ENCODE measurements around the gene TMEM135.

The TMEM135 gene

DNA sequence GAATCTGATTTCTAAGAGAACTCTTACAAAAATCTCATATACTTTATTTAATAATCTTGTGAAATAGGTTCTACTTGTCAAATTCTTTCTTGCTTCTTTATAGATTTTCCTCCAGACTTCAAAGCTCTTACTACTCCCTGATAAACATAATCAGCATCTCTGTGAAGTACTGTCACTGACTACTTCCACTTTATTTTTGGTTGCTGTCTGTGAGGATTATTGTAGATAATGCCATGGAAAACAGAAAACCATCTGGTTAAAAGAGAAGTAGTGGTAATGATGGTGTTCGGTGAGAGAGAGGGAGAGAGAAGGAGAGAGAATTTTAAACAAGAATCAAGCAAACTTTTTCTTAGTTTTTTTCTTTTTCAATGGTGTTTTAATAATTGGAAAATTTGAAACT lies 152.3 kb downstream of the TMEM135 start:
- DNase-seq (ENCODE audit: low read depth, low spot score) = no peak

DNA sequence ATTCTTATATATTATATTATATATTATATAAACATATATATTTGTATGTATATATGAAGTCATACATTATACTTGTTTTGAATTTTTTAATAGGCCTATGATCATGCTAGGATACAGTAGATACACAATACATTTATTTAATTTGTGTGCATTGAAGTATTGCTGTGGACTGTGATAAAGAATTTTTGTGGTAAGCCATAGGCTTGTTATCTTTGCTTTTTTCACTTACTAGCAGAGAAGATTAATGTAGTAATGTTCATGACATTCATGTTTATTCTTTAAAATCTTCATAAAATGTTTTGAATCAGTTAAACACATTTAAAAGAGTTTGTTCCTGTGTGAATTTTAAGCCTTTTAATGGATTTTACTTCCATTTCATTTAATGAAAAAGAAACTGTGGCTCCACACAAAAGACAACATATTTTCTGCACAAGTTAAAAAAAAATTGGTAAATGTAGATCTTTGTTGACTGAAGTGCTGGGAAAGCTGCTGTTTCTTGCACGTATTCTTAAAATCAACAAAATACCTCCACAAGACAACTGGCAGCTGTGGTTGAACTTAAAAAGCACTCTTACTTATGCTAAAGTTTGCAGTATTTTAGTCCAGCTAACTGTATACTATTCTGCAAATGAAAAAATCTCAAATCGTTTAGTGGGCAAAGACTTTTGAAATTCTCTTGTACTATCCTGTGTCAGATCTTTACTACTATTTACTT lies 156.2 kb downstream of the TMEM135 start:
- DNase-seq (ENCODE audit: low read depth, low spot score) = no peak

DNA sequence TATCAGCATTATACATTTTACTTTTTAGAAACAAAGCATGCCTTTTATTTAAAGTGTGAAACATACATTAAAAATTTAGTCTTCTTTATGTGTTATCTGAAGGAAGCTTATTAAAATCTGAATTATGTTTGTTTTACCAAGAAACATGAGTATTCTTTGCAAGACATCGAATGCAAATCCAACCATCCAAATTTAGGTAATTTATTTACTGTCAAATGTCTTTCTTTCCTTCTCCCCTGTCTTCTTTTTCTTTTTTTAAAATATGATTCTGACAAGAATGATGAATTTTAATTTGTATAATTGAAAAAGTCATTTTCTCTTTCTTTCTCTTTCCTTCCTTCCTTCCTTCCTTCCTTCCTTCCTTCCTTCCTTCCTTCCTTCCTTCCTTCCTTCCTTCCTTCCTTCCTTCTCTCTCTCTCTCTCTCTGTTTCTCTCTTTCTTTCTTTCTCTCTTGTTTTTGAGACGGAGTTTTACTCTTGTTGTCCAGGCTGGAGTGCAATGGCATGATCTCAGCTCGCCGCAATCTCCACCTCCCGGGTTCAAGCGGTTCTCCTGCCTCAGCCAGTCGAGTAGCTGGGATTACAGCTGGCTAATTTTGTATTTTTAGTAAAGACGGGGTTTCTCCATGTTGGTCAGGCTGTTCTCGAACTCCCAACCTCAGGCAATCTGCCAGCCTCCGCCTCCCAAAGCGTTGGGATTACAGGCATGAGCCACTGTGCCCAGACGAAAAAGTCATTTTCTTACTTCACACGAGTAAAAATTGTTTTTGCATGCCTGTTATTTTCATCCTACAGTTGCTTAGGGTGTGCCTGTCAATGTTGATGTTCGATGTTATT lies 157.5 kb downstream of the TMEM135 start:
- DNase-seq (ENCODE audit: low read depth, low spot score) = no peak

DNA sequence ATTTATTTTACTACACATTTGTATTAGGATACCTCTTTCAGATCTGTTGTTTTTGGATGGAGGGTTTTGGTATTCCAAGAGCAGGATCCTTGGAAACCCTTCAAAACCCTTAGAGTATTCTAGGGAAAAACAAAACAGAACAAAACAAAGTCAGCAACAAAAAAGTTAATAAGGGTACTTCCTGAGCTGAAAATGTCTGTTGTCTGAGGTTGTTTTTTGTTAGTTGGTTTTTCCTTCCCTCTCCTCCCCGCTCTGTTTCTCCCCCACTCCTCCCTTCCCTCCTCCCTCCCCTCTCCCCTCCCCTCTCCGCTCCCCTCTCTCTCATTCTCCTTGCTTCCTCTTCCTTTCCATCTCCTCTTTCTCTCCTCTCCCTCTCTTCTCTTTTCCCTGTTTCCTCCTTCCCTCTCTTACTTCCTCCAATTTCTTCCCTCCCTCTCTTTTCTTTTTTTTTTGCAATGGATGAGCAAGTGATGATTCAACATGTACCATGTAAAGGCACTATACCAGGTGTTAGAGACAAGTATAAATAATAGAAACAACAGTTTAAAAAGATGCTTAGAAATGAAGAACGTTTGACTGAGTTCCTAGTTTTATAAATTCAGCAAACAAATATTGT lies 160.6 kb downstream of the TMEM135 start:
- DNase-seq (ENCODE audit: low read depth, low spot score) = no peak

DNA sequence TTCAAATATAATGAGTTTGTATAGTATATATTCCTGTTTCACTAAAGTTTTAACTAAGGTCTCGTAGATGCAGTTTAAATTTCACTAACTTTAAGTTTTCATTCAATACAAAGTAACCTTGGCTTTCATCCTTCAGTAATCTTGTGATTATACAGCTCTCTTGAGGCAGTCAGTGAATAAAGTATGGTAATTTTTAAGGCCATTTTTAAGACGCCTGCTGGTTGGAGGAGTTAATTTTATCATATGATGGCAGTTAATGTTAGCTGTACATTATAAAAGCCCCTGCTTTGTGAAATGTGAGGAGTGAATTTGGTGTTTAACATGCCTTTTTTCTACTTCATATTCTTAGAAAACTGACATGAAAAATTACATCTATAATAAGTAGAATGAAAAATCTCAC lies 163.6 kb downstream of the TMEM135 start:
- DNase-seq (ENCODE audit: low read depth, low spot score) = no peak

DNA sequence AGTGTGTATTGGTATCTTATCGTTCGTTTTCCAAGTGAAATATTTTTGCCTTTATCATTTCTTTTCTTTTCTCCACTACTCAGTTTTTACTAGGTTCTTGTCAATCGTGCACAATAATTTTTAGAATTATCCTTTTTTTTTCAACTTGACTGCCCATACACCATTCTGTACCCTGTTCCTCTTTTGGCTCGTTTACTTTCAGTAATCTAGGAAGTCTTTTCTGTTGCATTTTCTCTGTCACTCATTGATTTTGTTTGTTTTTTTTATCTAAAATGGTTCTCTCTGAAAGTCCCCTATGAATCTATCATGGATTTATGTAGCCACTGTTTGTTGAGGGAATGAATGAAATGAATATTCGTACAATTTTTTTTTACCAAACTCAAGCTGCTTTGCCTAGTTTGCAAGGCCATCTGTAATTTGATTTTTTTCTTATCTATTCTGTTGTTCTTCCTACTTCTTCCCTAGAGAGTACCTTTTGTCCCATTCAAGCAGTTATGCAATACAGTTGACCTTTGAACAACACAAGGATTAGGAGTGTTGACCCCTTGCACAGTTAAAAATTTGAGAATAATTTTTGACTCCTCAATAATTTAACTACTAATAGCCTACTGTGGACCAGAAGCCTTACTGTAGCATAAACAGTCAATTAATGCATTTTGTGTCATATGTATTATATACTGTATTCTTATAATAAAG lies 166.3 kb downstream of the TMEM135 start:
- no peak for DNase-seq (ENCODE audit: low read depth, low spot score)

DNA sequence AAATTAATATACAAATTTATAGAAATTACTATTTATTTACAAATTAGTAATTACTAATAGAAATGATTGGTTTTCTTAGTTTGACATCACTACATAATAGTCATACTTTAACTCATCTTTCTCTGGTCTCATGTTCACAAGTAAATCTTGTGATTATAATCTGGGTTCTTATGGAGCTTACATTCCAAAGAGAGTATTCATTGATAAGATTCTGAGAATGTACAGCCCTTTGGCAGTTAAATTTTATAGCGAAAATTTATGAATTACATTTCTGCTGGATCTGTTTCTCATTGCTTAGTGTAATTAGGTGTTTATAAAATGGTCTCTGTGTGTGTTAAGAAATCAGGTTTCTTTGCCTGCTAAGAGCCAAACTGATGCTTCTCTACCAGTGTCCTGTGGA lies 175.2 kb downstream of the TMEM135 start:
- no peak for DNase-seq (ENCODE audit: low read depth, low spot score)

DNA sequence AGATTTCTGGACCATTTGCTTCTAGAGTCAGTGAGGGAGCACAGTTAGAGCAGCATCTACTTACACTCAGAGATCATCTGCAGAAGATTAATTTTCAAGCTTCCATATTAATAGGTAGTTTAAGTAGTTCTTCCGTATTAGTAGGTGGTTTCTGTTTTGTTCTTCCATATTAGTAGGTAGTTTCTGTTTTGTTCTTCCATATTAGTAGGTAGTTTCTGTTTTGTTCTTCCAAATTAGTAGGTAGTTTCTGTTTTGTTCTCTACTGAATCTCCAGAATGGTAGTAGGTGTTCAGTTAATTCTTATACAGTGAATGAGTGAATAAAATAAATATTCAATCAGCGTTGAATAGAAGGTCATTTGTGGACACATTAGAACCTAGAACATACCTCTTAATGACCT lies 175.7 kb downstream of the TMEM135 start:
- DNase-seq (ENCODE audit: low read depth, low spot score) = no peak

DNA sequence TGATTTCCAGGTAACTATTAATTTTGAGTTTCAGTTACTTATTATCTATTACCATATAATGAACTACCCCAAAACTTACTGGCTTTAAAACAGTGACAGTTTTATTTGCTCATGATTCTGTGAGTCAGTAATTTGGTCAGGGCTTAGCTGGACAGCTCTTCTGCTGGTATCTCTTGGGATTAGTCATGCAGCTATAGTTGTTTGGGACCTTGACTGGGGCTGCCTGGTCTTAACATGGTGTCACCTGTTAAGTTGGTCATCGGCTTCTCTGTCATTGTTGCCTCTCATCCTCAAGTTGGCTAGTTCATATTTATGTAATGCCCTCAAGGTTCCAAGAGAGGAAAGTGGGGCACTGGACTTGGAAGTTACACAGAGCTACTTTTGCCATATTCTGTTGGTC lies 177.5 kb downstream of the TMEM135 start:
- DNase-seq (ENCODE audit: low read depth, low spot score) = no peak

DNA sequence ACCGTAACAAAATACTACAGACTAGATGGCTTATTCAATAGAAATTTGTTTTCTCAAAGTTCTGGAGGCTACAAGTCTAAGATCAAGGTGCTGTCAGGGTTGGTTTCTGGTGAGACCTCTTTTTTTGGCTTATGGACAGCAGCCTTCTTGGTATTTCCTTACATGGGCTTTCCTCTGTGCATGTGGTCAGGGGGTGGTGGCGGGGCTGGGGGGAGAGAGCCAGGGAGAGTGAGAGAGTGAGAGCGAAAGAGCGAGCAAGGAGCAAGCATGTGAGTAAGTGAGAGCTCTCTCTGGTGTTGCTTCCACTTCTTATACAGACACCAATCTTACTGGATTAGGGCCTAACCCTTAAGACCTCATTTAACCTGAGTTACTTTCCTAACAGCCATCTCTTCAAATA lies 181.5 kb downstream of the TMEM135 start:
- no peak for DNase-seq (ENCODE audit: low read depth, low spot score)

DNA sequence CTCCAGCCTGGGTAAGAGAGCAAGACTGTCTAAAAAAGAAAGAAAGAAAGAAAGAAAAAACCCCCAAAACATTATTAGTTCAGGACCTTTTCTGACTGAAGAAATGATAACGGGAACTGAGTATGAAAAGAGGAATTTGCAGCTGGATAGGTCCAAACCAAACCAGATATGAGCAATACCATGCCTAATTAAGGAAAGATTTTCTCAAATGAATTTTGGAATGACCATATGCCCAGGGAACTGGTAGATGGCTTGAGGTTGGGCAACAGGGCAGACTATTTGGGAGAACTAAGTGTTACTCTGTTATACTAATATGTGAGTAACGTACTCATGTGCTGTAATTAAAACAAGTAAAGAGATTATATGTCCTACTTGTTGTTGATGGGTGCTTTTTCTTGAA lies 186.1 kb downstream of the TMEM135 start:
- no peak for DNase-seq (ENCODE audit: low read depth, low spot score)

DNA sequence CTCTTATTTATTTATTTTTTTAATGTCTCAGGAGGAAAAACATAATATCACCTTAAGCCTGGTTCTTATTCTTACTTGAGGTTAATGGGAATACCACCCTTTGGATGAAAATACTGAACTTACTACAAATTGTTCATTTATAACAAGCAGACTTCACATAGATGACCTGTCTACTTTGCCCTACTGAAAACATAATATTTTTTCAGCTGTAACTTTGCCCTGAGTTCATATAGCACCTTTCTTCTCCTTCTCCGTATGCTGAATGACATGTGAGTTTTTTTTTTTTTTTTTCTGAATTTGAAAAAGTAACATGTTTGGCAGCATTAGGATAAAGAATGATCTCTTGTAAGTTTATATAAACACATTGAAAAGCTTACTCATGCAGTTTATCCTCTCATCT lies 186.8 kb downstream of the TMEM135 start:
- DNase-seq (ENCODE audit: low read depth, low spot score) = no peak

DNA sequence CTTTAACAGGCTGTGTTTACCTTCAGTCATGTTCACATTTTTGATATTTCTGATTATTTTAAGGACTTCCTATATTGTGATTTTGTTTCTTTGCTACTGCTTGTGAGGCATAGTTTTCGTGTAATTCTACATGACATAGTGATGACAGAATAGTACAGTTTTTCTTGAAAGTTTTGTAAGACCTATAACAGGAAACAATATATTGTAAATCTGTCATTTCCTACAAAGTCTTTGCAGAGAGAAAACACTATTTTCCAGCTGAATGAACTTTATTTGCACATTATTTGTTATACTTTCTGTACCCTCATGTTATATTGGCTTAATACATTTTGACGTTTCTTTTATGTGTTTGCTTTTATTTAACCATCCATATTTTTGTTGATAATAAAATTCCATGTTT lies 191.1 kb downstream of the TMEM135 start:
- DNase-seq (ENCODE audit: low read depth, low spot score) = no peak

DNA sequence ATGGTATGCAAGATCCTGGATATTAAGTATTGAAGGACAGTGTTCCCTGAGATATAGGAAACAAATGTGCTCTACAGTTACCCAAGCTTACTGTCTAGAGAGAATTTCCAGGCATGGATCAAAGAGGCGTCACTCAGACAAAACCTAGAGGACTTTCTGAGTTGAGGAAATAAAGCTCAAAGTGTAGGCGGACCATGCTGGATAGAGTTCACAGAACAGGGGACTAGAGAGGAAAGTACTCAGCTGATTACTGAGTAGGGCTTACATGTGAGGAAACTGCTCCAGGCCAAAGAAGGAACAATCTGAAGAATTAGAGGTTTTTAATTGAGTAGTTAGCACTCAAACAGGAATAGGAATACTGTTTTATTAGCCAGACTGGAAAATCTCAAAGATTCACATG lies 193.3 kb downstream of the TMEM135 start:
- no peak for DNase-seq (ENCODE audit: low read depth, low spot score)

DNA sequence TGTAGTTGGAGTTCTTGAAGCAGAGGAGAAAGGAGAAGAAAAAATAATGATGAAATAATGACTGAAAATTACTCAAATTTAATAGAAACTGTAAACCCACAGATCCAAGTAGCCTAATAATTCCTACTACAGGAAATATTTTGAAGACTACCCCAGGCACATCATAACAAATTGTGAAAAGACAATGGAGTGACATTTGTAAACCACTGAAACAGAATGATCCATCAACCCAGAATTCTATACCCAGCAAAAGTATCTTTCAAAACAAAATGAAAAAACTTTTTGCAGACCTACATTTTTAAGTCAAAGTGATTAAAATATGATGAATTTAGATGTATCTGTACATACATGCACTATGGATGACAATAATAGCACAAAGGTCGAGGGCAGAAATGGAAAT lies 194.6 kb downstream of the TMEM135 start:
- no peak for DNase-seq (ENCODE audit: low read depth, low spot score)

DNA sequence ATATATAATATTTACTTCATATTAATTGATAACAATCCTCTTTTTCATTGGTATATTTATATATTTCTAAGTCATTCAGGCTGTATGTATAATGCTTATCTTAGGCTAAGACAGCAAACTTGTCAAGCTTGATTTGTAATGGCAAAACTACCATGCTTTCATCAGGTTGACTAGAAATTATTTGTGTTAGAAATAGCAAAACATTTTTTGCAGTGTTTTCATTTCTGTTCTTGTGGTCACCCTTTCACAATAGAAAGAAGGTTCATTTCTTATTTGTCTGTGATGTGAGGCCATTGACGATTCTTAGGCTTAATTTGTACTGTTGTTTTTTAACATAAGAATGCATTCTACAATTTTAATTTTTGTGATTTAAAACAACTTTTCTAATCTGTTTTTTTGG lies 197.6 kb downstream of the TMEM135 start:
- no peak for DNase-seq (ENCODE audit: low read depth, low spot score)

DNA sequence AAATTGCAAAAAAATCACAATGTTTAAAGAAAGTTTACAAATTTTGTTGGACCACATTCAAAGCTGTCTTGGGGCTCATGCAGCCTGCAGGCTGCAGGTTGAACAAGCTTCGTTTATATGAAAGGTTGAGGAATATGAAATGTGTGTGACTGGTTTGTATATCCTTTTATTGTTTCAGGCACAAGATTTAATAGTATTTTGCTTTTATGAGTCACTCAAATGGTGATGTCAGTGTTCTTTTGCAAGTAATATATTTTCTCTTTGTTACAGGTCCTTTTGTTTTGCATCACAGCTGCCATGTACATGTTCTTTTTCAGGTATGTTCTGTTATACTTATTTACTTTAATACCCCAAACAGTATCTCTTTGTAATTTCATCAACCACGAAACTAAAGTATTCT lies 198.6 kb downstream of the TMEM135 start:
- no peak for DNase-seq (ENCODE audit: low read depth, low spot score)

DNA sequence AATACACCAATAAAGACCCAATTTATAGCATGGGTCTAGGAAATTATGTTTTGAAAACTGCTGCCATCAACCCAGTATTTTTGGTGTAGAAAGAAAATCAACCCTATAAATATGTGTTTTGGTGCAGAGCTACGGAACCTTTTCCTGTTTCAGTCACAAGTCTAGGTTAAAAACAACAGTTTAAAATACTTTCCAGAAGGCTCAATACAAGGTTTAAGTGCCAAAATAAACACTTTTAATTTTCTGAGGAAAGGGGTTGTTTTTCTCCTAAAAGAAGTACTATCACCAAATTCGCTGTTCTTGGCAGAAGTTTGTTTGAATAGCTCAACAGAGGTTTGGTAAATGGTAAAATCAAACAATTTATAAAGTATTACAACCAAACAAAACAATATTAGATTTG lies 201.3 kb downstream of the TMEM135 start:
- DNase-seq (ENCODE audit: low read depth, low spot score) = no peak

DNA sequence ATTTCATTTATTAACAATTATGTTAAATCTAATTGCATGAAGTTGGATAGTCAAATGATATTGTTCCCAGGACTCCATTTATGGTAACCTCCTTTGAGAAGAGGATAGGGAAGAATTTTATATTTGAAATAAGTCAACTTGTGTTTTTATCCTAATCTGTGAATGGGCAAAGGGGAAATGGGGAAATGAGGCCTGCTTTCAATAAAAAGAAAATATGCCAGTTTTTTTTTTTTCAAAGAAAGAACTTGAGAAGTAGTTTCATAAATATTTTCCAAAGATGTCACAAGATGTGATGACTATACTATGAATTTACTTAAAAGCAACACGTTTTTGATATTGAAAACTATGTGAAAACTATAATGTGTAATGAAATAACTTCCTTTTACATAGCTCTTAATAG lies 201.8 kb downstream of the TMEM135 start:
- DNase-seq (ENCODE audit: low read depth, low spot score) = no peak

DNA sequence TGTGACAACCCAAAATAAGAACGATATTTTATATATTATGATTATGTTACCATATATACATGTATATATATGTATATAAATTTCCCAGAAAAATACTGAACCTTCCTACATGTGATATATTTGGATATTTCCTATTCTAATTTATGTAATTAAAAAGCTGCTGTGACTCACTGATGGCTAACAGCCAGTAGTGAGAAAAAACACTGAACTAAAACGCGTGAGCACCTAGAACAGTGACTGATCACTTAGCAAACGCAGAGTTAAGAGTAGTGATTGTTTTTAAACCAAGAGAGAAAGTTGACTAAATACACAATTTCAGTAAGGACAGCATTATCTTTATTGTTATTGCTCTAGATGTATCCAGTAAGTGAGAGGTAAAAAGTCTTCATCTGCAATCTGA lies 213.8 kb downstream of the TMEM135 start:
- DNase-seq (ENCODE audit: low read depth, low spot score) = no peak

DNA sequence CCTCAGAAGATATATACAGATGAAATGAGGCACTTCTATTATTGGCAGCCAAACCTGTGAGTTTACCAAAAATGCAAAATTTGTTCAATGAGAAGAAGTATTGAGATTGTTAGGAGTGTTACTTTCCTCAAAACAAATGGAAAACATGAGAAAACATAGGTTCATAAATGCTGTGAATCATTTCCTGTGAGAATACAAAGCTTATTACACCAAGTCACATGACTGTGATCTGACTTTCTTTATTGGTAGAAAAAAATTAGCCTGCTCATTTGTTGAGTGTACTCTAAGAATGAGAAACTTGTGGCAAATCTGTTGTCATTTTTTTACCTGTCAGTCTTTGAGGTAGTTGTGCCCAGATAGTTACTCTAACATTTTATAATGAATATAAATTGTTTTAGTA lies 215.1 kb downstream of the TMEM135 start:
- no peak for DNase-seq (ENCODE audit: low read depth, low spot score)

DNA sequence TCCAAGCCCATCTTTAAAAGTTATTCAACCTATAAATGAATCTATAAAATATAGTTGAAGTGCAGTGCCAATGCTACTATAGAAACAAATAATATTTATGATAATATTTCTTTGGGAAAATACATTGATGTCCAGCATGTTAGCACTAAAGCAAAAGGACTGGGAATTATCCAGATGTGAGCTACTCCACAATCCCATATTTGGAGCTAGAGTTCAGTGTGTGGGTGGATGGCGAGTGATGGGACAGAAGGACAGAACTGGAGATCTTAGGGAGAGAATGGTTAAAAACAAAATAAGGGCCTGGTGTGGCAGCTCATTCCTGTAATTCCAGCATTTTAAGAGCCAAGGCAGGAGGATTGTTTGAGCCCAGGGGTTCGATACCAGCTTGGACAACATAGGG lies 216.8 kb downstream of the TMEM135 start:
- no peak for DNase-seq (ENCODE audit: low read depth, low spot score)
